HepG2 (cell line): ENCODE measurements around the gene PIR. TPM values are rescaled to one million over a fixed set of nuclear protein-coding genes. Genes with fewer than 3 reads are reported as not detected.

Experiments
- ATAC-seq: fragments of 200-7000 bp; cut with Tn5 transposase; 3 replicates; pipeline ENCODE4 v1.9.1; 2020; ENCODE audit warnings: mild to moderate bottlenecking, moderate library complexity
- BruUV-seq: library from RNA; stranded (reverse); fragments of 400-500 nt; replicated peaks from 2 replicates; lab custom pipeline; 2021; lab: Mats Ljungman, UMichigan
- CTCF ChIA-PET: fragments of 300-600 bp; formaldehyde crosslinking; extraction: SDS; loops from one replicate; lab custom pipeline; 2021; ENCODE audit warnings: low total read pairs, inconsistent platforms, low intra/inter-chr PET ratio; lab: Yijun Ruan, JAX
- POLR2A ChIA-PET: fragments of 350-600 bp; sonication (Branson Sonifier 250); formaldehyde crosslinking; loops from one replicate; lab custom pipeline; 2020; ENCODE audit warnings: antibody characterized with exemption, inconsistent platforms; lab: Yijun Ruan, JAX
- DNase-seq: peaks from one replicate; pipeline ENCODE4 v3.0.0-alpha.2; 2015; ENCODE audit warnings: low spot score
- FAIRE-seq: peaks from 3 replicates; lab custom pipeline; 2011; peaks lifted over from hg19 to GRCh38; lab: Jason Lieb, UNC
- H2AFZ ChIP-seq: one replicate; pipeline ENCODE4 v1.6.1; 2011; ENCODE audit warnings: low read length, inconsistent platforms
- H3K27ac ChIP-seq: fragments of 300-600 bp; 3 replicates; pipeline ENCODE4 v1.8.0; 2011; ENCODE audit warnings: mixed run types, mild to moderate bottlenecking, mixed read lengths, low read length, inconsistent platforms; ENCODE audit not compliant: insufficient read depth; ENCODE audit errors: extremely low read length
- H3K27me3 ChIP-seq, 2 experiments: fragments of 200-600 bp in 1 of 2; 2 replicates in 1 of 2; 3 replicates in 1 of 2; pipeline versions ENCODE4 v1.6.0 to v1.8.0; 2011; ENCODE audit warnings: low read length in 2 of 2, mild to moderate bottlenecking in 2 of 2, moderate library complexity in 2 of 2, inconsistent platforms in 1 of 2; ENCODE audit not compliant: insufficient read depth in 2 of 2, control insufficient read depth in 1 of 2
- H3K36me3 ChIP-seq, 2 experiments: fragments of 200-600 bp in 1 of 2; replicated peaks in 1 of 2; 2 replicates in 1 of 2; 3 replicates in 1 of 2; pipeline versions ENCODE4 v1.5.1 to v1.8.0; 2011; ENCODE audit warnings: low read length in 2 of 2, inconsistent platforms in 1 of 2; ENCODE audit not compliant: insufficient read depth in 2 of 2, control insufficient read depth in 1 of 2
- H3K4me1 ChIP-seq: 2 replicates; pipeline ENCODE4 v1.5.1; 2012; ENCODE audit warnings: low read length, inconsistent platforms; ENCODE audit not compliant: insufficient read depth
- H3K4me2 ChIP-seq: 2 replicates; pipeline ENCODE4 v1.6.0; 2011; ENCODE audit warnings: low read depth, low read length, inconsistent platforms
- H3K4me3 ChIP-seq, 3 experiments: fragments of 200-600 bp in 1 of 3; sonication (generic), shearing (Covaris generic) in 1 of 3; replicated peaks in 1 of 3; 2 replicates each; pipeline ENCODE4 v1.5.1; 2011 to 2016; ENCODE audit warnings: low read length in 3 of 3, inconsistent platforms in 2 of 3, low read depth in 2 of 3, mild to moderate bottlenecking in 2 of 3, control low read depth in 1 of 3, mixed read lengths in 1 of 3; ENCODE audit not compliant: insufficient read depth in 1 of 3
- H3K79me2 ChIP-seq: one replicate; pipeline ENCODE4 v1.6.1; 2011; ENCODE audit warnings: low read length, inconsistent platforms; ENCODE audit not compliant: insufficient read depth
- H3K9ac ChIP-seq: 2 replicates; pipeline ENCODE4 v1.6.0; 2011; ENCODE audit warnings: mild to moderate bottlenecking, low read depth, low read length, inconsistent platforms; ENCODE audit not compliant: insufficient read depth
- H3K9me3 ChIP-seq: 2 replicates; pipeline ENCODE4 v1.5.1; 2012; ENCODE audit warnings: mild to moderate bottlenecking, low read length
- H4K20me1 ChIP-seq: 2 replicates; pipeline ENCODE4 v1.6.0; 2011; ENCODE audit warnings: inconsistent platforms, mild to moderate bottlenecking, low read length, moderate library complexity; ENCODE audit not compliant: insufficient read depth
- AHR ChIP-seq: IDR thresholded peaks from 2 replicates; pipeline ENCODE4 v1.6.1; 2018; ENCODE audit warnings: missing genetic modification reagents, missing compliant biosample characterization
- CHD4 ChIP-seq: fragments of 200-600 bp; sonication (generic); IDR thresholded peaks from 2 replicates; pipeline ENCODE4 v1.7.0; 2017; ENCODE audit warnings: mild to moderate bottlenecking, low read length, borderline replicate concordance
- CREM ChIP-seq, 2 experiments: sonication (generic) in 1 of 2; formaldehyde crosslinking in 1 of 2; IDR thresholded peaks; 2 replicates each; pipeline versions ENCODE4 v1.4.0 to v1.6.1; 2016 to 2020; ENCODE audit warnings: antibody characterized with exemption in 1 of 2, mild to moderate bottlenecking in 1 of 2, missing genetic modification reagents in 1 of 2
- HES4 ChIP-seq: sonication (generic); formaldehyde crosslinking; IDR thresholded peaks from 2 replicates; pipeline ENCODE4 v1.9.0; 2021; ENCODE audit warnings: mild to moderate bottlenecking, missing genetic modification reagents, borderline replicate concordance
- MAF1 ChIP-seq: sonication (generic); formaldehyde crosslinking; IDR thresholded peaks from 2 replicates; pipeline ENCODE4 v1.5.0; 2020; ENCODE audit warnings: missing genetic modification reagents, borderline replicate concordance
- NBN ChIP-seq: fragments of 450-650 bp; conservative IDR thresholded peaks from 2 replicates; pipeline ENCODE4 v1.6.1; 2017
- NFYB ChIP-seq: sonication (generic); formaldehyde crosslinking; IDR thresholded peaks from 2 replicates; pipeline ENCODE4 v1.4.0; 2020; ENCODE audit warnings: missing genetic modification reagents
- TRIM24 ChIP-seq: sonication (generic); formaldehyde crosslinking; IDR thresholded peaks from 2 replicates; pipeline ENCODE4 v1.8.0; 2022; ENCODE audit warnings: mild to moderate bottlenecking, missing genetic modification reagents
- ZIK1 ChIP-seq: sonication (generic); formaldehyde crosslinking; IDR thresholded peaks from 2 replicates; pipeline ENCODE4 v1.5.0; 2020; ENCODE audit warnings: mild to moderate bottlenecking, low read depth, missing genetic modification reagents, borderline replicate concordance
- WGBS: methylation state at CpG from one replicate; pipeline ENCODE4 v1.1.6; 2017; ENCODE audit warnings: low lambda C conversion rate; 5-methylcytosine and 5-hydroxymethylcytosine counted together
- in situ Hi-C: cut with HindIII; loops from 2 replicates; pipeline ENCODE4 v1.10.0; 2017; ENCODE audit warnings: low pct_unique_long_range_greater_than_20kb; ENCODE audit not compliant: extremely low pct_ligation_motif_present
- intact Hi-C: fragments of 100-400 bp; cut with micrococcal nuclease; formaldehyde crosslinking; loops from one replicate; pipeline ENCODE4 v1.10.0; 2022; ENCODE audit not compliant: unreplicated experiment
- polyA plus RNA-seq, 8 experiments: library from polyadenylated mRNA; depleted of rRNA in 3 of 8; stranded (reverse) in 7 of 8; unstranded in 1 of 8; fragments of >200 nt; fragmentation: Illumina TruSeq in 4 of 8; extraction: Trizol in 4 of 8; gene quantifications; 2 replicates each; pipeline versions ENCODE4 v1.2.1 to v1.2.3, GENCODE V29; 2011 to 2016; ENCODE audit warnings: low read depth in 4 of 8, missing spikeins in 1 of 8, mixed read lengths in 1 of 8; ENCODE audit not compliant: insufficient read depth in 1 of 8
- total RNA-seq, 5 experiments: library from RNA; depleted of rRNA; stranded (reverse); fragments of >200 nt; fragmentation: Illumina TruSeq; extraction: Trizol; gene quantifications; 2 replicates each; pipeline ENCODE4 v1.2.3, GENCODE V29; 2016; ENCODE audit warnings: low read depth in 1 of 5
- TF ChIP-seq, protein P1 (sequence below): sonication (generic); formaldehyde crosslinking; IDR thresholded peaks from 2 replicates; pipeline ENCODE4 v1.8.0; 2023; ENCODE audit warnings: mild to moderate bottlenecking, missing genetic modification reagents
- TF ChIP-seq, protein P2 (sequence below): sonication (generic); formaldehyde crosslinking; IDR thresholded peaks from 2 replicates; pipeline ENCODE4 v1.4.0; 2020; ENCODE audit warnings: missing genetic modification reagents
- TF ChIP-seq, protein P3 (sequence below): sonication (generic); formaldehyde crosslinking; conservative IDR thresholded peaks from 2 replicates; pipeline ENCODE4 v1.4.0; 2020; ENCODE audit warnings: mild to moderate bottlenecking, missing genetic modification reagents, moderate library complexity
- TF ChIP-seq, protein P4 (sequence below): sonication (generic); formaldehyde crosslinking; IDR thresholded peaks from 2 replicates; pipeline ENCODE4 v1.5.1; 2020; ENCODE audit warnings: mild to moderate bottlenecking, missing genetic modification reagents, borderline replicate concordance
- TF ChIP-seq, protein P5 (sequence below): fragments of 450-650 bp; IDR thresholded peaks from 2 replicates; pipeline ENCODE4 v1.6.1; 2016

The PIR gene
- total and polyA plus RNA-seq, 2 of the 13 experiments (the other 11 are each of a cell fraction or from before 2014, with no cell fraction given), result 12.2 to 38.0 TPM

DNA sequence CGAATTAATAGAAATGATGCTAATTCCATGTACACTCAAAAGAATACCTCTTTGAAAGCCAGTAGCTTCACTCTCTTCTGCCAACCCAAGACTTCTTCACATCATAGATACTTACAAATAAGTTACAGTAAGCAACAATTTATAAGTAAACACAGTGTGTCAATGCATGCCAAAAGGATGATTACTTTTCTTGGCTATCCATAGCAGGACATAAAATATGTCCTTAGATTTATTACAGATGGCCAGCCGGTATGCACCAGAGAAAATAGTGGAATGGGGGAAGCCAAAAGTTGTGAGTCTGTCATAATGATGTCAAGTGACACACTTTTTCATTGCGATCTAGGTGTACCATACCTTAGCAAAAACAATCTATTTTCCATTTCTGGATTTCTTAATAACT lies 6.8 kb upstream of the PIR start (continued):
- no peak for TF ChIP-seq ZIK1 (CRISPR knock-in tag)
- TF ChIP-seq, protein P1, sequence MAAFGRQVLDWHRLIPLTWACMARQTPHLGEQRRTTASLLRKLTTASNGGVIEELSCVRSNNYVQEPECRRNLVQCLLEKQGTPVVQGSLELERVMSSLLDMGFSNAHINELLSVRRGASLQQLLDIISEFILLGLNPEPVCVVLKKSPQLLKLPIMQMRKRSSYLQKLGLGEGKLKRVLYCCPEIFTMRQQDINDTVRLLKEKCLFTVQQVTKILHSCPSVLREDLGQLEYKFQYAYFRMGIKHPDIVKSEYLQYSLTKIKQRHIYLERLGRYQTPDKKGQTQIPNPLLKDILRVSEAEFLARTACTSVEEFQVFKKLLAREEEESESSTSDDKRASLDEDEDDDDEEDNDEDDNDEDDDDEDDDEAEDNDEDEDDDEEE (CRISPR knock-in tag), result no peak
- no peak for TF ChIP-seq NFYB
- no peak for TF ChIP-seq CREM (IDR thresholded peaks at IDR 0.05)
- no peak for TF ChIP-seq CREM (CRISPR knock-in tag; IDR thresholded peaks at IDR 0.05)
- TF ChIP-seq HES4 (CRISPR knock-in tag), result no peak
- no peak for TF ChIP-seq TRIM24 (CRISPR knock-in tag)
- TF ChIP-seq, protein P2, sequence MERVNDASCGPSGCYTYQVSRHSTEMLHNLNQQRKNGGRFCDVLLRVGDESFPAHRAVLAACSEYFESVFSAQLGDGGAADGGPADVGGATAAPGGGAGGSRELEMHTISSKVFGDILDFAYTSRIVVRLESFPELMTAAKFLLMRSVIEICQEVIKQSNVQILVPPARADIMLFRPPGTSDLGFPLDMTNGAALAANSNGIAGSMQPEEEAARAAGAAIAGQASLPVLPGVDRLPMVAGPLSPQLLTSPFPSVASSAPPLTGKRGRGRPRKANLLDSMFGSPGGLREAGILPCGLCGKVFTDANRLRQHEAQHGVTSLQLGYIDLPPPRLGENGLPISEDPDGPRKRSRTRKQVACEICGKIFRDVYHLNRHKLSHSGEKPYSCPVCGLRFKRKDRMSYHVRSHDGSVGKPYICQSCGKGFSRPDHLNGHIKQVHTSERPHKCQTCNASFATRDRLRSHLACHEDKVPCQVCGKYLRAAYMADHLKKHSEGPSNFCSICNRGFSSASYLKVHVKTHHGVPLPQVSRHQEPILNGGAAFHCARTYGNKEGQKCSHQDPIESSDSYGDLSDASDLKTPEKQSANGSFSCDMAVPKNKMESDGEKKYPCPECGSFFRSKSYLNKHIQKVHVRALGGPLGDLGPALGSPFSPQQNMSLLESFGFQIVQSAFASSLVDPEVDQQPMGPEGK (CRISPR knock-in tag), result no peak

DNA sequence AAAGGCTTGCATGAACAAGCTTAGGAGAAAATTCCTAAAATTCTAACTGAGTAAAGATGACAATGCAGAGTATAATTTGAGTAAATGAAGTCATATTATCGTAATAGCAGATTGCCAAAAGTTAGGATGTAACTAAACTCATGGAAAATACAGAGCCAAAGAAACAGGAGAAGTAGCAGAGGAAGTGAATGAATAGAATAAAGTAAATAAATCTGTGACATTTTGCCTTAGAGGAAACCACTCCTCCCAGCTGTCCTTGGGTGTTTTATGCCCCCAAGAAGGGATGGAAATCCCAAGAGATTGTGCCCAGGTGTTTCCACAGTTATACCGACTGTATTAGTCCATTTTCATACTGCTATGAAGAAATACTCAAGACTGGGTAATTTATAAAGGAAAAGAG lies 5.6 kb upstream of the PIR start:
- BruUV-seq, result no TSS peak
- intact Hi-C loops (loop anchor here (1.0 to 10.0 kb wide), 2 partner anchors 67 to 146 kb away; no protein-coding TSS in a partner anchor), in situ Hi-C loops (no loop called here)
- FAIRE-seq (no peak), ATAC-seq (no peak), DNase-seq (no peak)
- POLR2A ChIA-PET, result no interaction called here
- Histone ChIP-seq H2AFZ (no peak overlapping the region), H3K27me3 (no peaks in the 10 kb centered on the region), H3K9ac (no peak overlapping the region), H3K9me3 (no peaks in the 10 kb centered on the region), H3K4me1 (peaks cover 9% of the 10 kb centered on the region; the same call in 1 of the 2 replicates), H3K36me3 (no peaks in the 10 kb centered on the region), H3K4me2 (no peak overlapping the region), H3K4me3 (no peak overlapping the region), H3K79me2 (no peaks in the 10 kb centered on the region), H4K20me1 (no peaks in the 10 kb centered on the region), H3K27ac (no peak overlapping the region)
- CTCF ChIA-PET, result no interaction called here
- TF ChIP-seq, protein P3, sequence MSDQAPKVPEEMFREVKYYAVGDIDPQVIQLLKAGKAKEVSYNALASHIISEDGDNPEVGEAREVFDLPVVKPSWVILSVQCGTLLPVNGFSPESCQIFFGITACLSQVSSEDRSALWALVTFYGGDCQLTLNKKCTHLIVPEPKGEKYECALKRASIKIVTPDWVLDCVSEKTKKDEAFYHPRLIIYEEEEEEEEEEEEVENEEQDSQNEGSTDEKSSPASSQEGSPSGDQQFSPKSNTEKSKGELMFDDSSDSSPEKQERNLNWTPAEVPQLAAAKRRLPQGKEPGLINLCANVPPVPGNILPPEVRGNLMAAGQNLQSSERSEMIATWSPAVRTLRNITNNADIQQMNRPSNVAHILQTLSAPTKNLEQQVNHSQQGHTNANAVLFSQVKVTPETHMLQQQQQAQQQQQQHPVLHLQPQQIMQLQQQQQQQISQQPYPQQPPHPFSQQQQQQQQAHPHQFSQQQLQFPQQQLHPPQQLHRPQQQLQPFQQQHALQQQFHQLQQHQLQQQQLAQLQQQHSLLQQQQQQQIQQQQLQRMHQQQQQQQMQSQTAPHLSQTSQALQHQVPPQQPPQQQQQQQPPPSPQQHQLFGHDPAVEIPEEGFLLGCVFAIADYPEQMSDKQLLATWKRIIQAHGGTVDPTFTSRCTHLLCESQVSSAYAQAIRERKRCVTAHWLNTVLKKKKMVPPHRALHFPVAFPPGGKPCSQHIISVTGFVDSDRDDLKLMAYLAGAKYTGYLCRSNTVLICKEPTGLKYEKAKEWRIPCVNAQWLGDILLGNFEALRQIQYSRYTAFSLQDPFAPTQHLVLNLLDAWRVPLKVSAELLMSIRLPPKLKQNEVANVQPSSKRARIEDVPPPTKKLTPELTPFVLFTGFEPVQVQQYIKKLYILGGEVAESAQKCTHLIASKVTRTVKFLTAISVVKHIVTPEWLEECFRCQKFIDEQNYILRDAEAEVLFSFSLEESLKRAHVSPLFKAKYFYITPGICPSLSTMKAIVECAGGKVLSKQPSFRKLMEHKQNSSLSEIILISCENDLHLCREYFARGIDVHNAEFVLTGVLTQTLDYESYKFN (CRISPR knock-in tag), result no peak
- TF ChIP-seq, protein P4, sequence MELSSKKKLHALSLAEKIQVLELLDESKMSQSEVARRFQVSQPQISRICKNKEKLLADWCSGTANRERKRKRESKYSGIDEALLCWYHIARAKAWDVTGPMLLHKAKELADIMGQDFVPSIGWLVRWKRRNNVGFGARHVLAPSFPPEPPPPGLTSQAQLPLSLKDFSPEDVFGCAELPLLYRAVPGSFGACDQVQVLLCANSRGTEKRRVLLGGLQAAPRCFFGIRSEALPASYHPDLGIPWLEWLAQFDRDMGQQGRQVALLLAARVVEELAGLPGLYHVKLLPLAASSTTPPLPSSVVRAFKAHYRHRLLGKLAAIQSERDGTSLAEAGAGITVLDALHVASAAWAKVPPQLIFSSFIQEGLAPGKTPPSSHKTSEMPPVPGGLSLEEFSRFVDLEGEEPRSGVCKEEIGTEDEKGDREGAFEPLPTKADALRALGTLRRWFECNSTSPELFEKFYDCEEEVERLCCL (CRISPR knock-in tag), result no peak
- TF ChIP-seq NBN (no peak), AHR (CRISPR knock-in tag) (no peak), MAF1 (CRISPR knock-in tag) (no peak), CHD4 (no peak)
- TF ChIP-seq, protein P5, sequence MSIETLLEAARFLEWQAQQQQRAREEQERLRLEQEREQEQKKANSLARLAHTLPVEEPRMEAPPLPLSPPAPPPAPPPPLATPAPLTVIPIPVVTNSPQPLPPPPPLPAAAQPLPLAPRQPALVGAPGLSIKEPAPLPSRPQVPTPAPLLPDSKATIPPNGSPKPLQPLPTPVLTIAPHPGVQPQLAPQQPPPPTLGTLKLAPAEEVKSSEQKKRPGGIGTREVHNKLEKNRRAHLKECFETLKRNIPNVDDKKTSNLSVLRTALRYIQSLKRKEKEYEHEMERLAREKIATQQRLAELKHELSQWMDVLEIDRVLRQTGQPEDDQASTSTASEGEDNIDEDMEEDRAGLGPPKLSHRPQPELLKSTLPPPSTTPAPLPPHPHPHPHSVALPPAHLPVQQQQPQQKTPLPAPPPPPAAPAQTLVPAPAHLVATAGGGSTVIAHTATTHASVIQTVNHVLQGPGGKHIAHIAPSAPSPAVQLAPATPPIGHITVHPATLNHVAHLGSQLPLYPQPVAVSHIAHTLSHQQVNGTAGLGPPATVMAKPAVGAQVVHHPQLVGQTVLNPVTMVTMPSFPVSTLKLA, result no peak
- whole genome bisulfite sequencing, result 52% methylated on average over 2 of the region's 2 CpGs
